GM10847 (cell line): ENCODE data around the gene DAPK2.

ENCODE experiments used
- POLR2A ChIP-seq: IDR thresholded peaks from 2 replicates; pipeline ENCODE4 v1.6.1; 2011; ENCODE audit not compliant: insufficient read length; ENCODE audit errors: extremely low read depth

The DAPK2 gene

GRCh38 chr15:63877713-63878271, 168.5 kb downstream of the DAPK2 start:
- no peak for TF ChIP-seq POLR2A

GRCh38 chr15:63876085-63876662, 170.1 kb downstream of the DAPK2 start:
- no peak for TF ChIP-seq POLR2A

GRCh38 chr15:63874616-63875015, 171.7 kb downstream of the DAPK2 start:
- TF ChIP-seq POLR2A, result no peak

GRCh38 chr15:63872759-63873510, 173.3 kb downstream of the DAPK2 start:
- TF ChIP-seq POLR2A, result no peak

GRCh38 chr15:63870487-63871209, 175.6 kb downstream of the DAPK2 start:
- TF ChIP-seq POLR2A, result no peak

GRCh38 chr15:63870043-63870394, 176.3 kb downstream of the DAPK2 start:
- TF ChIP-seq POLR2A, result no peak

- TF ChIP-seq POLR2A, result no peak
These were observed 176.8 kb downstream of the DAPK2 start for GRCh38 chr15:63869371-63870042.

- no peak for TF ChIP-seq POLR2A
These were observed 182.1 kb downstream of the DAPK2 start for GRCh38 chr15:63864186-63864585.

GRCh38 chr15:63861946-63862517, 184.3 kb downstream of the DAPK2 start:
- TF ChIP-seq POLR2A, result no peak

GRCh38 chr15:63860555-63860954, 185.7 kb downstream of the DAPK2 start:
- TF ChIP-seq POLR2A, result no peak

- TF ChIP-seq POLR2A, result no peak
These were observed 186.1 kb downstream of the DAPK2 start for GRCh38 chr15:63860155-63860554.

GRCh38 chr15:63858881-63859280, 187.4 kb downstream of the DAPK2 start:
- TF ChIP-seq POLR2A, result no peak

GRCh38 chr15:63858448-63858847, 187.8 kb downstream of the DAPK2 start:
- TF ChIP-seq POLR2A, result no peak

GRCh38 chr15:63857461-63857856, 188.8 kb downstream of the DAPK2 start:
- no peak for TF ChIP-seq POLR2A
